Endothelial cell of umbilical vein (primary cell): ENCODE data around the gene TTC23L.

ENCODE experiments used
- EZH2 ChIP-seq: IDR thresholded peaks from 2 replicates; pipeline ENCODE4 v1.6.1; 2012; ENCODE audit warnings: borderline replicate concordance, low read depth, mild to moderate bottlenecking, moderate library complexity, low read length, inconsistent platforms; ENCODE audit not compliant: severe bottlenecking
- FOS ChIP-seq: IDR thresholded peaks from 2 replicates; pipeline ENCODE4 v1.6.1; 2011; ENCODE audit warnings: mild to moderate bottlenecking, low read length, moderate library complexity, borderline replicate concordance; ENCODE audit not compliant: insufficient read depth
- JUN ChIP-seq: IDR thresholded peaks from 2 replicates; pipeline ENCODE4 v1.6.1; 2011; ENCODE audit warnings: borderline replicate concordance, low read depth; ENCODE audit not compliant: insufficient read length, insufficient read depth
- MYC ChIP-seq: IDR thresholded peaks from one replicate; pipeline ENCODE4 v1.6.1; 2011; ENCODE audit warnings: mild to moderate bottlenecking, low read depth, low read length
- POLR2A ChIP-seq: IDR thresholded peaks from 2 replicates; pipeline ENCODE4 v1.6.1; 2012; ENCODE audit warnings: low read depth, mild to moderate bottlenecking, control low read depth, low read length
- POLR2AphosphoS5 ChIP-seq: IDR thresholded peaks from 2 replicates; pipeline ENCODE4 v1.6.1; 2012; ENCODE audit warnings: low read depth, mild to moderate bottlenecking, control low read depth, low read length, moderate library complexity; ENCODE audit not compliant: insufficient read depth
- TF ChIP-seq, protein P1 (sequence below), 2 donors: IDR thresholded peaks; 1 replicate in 1 of 2; 2 replicates in 1 of 2; pipeline ENCODE4 v1.5.1; 2011; ENCODE audit warnings: low read length in 2 of 2, mild to moderate bottlenecking in 2 of 2, moderate library complexity in 2 of 2, control low read depth in 1 of 2, inconsistent platforms in 1 of 2, low read depth in 1 of 2; ENCODE audit not compliant: insufficient read depth in 1 of 2; ENCODE audit errors: extremely low read depth in 1 of 2
- TF ChIP-seq, protein P2 (sequence below): IDR thresholded peaks from 2 replicates; pipeline ENCODE4 v1.6.1; 2011; ENCODE audit not compliant: insufficient read depth, insufficient read length

DNA sequence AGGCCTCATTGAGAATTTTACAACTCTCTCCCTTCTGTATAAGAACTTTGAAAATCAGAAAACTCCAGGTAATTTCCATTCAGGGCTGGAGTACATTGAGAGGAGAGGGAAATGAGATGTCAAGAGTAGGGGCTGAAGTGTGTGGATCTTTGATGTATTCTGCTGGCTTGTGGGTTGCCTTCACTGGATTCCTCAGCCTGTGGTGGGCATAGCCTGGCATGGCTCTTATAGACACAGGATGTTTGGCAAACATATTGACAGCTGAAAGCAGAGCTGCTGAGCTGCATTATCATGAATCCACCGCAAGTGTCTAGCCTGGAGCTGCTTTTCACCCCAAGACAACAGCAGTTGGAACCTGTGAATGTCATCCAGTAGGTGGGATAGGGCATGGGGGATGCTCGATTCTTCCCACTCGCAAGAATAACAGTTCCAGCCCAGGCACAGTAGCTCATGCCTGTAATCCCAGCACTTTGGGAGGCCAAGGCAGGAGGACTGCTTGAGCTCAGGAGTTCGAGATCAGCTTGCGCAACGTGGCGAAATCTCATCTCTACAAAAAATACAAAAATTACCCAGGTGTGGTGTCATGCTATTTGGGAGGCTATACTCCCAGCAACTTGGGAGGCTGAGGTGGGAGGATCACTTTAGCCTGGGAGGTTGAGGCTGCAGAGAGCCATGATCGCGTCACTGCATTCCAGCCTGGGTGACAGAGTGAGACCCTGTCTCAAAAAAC, 36.0 kb upstream of the TTC23L start:
- TF ChIP-seq POLR2A: no peak
- TF ChIP-seq, protein P1, sequence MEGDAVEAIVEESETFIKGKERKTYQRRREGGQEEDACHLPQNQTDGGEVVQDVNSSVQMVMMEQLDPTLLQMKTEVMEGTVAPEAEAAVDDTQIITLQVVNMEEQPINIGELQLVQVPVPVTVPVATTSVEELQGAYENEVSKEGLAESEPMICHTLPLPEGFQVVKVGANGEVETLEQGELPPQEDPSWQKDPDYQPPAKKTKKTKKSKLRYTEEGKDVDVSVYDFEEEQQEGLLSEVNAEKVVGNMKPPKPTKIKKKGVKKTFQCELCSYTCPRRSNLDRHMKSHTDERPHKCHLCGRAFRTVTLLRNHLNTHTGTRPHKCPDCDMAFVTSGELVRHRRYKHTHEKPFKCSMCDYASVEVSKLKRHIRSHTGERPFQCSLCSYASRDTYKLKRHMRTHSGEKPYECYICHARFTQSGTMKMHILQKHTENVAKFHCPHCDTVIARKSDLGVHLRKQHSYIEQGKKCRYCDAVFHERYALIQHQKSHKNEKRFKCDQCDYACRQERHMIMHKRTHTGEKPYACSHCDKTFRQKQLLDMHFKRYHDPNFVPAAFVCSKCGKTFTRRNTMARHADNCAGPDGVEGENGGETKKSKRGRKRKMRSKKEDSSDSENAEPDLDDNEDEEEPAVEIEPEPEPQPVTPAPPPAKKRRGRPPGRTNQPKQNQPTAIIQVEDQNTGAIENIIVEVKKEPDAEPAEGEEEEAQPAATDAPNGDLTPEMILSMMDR (IDR thresholded peaks at IDR 0.05; ENCODE audit: extremely low read depth in 1 of 2, insufficient read depth in 1 of 2, low read depth in 1 of 2, low read length in 2 of 2): no peak
- TF ChIP-seq MYC: no peak
- no peak for TF ChIP-seq POLR2AphosphoS5
- no peak for TF ChIP-seq EZH2
- no peak for TF ChIP-seq FOS
- TF ChIP-seq JUN: no peak
- TF ChIP-seq, protein P2, sequence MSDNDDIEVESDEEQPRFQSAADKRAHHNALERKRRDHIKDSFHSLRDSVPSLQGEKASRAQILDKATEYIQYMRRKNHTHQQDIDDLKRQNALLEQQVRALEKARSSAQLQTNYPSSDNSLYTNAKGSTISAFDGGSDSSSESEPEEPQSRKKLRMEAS: no peak
